Sigmoid colon (tissue), 7 donors: ENCODE results near the gene LBR. TPM values are rescaled to one million over a fixed set of nuclear protein-coding genes. Genes with fewer than 3 reads are reported as not detected.
A peak's percentile ranks its signal among the peaks of the same experiment; 100 is the strongest.
"Not testable (repeated sequence)": the region's sequence is repeated elsewhere in the genome, so short reads cannot be mapped to it uniquely, and the experiment has no call there.

Experiments used
- DNase-seq: peaks from one replicate; pipeline ENCODE4 v3.0.0-alpha.2; 2019
- H3K27ac ChIP-seq, 4 donors: fragments of 200-600 bp; sonication (generic); one replicate each; pipeline ENCODE4 v1.5.1; 2016 to 2019; ENCODE audit warnings: mild to moderate bottlenecking in 1 of 4
- H3K27me3 ChIP-seq, 3 donors: fragments of 200-600 bp; sonication (generic); one replicate each; pipeline ENCODE4 v1.5.1; 2019; ENCODE audit warnings: mild to moderate bottlenecking in 1 of 3
- H3K36me3 ChIP-seq, 4 donors: fragments of 200-600 bp; sonication (generic); one replicate each; pipeline ENCODE4 v1.5.1; 2016 to 2019
- H3K4me1 ChIP-seq, 4 donors: fragments of 200-600 bp; sonication (generic); one replicate each; pipeline ENCODE4 v1.5.1; 2017 to 2019
- H3K4me3 ChIP-seq, 4 donors: fragments of 200-600 bp; sonication (generic); one replicate each; pipeline ENCODE4 v1.5.1; 2017 to 2019; ENCODE audit warnings: mild to moderate bottlenecking in 2 of 4, moderate library complexity in 1 of 4
- H3K9me3 ChIP-seq, 4 donors: fragments of 200-600 bp in 3 of 4; sonication (generic) in 3 of 4; one replicate each; pipeline versions ENCODE4 v1.5.1 to v1.6.1; 2013 to 2019
- CTCF ChIP-seq, 4 experiments: fragments of 450-650 bp in 3 of 4; fragments of 200-600 bp in 1 of 4; IDR thresholded peaks; one replicate each; pipeline ENCODE4 v1.5.1; 2016 to 2019; ENCODE audit warnings: antibody characterized with exemption in 4 of 4, mild to moderate bottlenecking in 3 of 4, moderate library complexity in 2 of 4
- EP300 ChIP-seq, 4 donors: sonication (generic); formaldehyde crosslinking; IDR thresholded peaks; one replicate each; pipeline ENCODE4 v1.6.1; 2017; ENCODE audit warnings: antibody characterized with exemption in 4 of 4
- POLR2A ChIP-seq, 2 donors: fragments of 450-650 bp; IDR thresholded peaks; one replicate each; pipeline ENCODE4 v1.6.1; 2016; ENCODE audit warnings: antibody characterized with exemption in 2 of 2, mild to moderate bottlenecking in 2 of 2, moderate library complexity in 2 of 2
- POLR2AphosphoS5 ChIP-seq, 4 donors: sonication (generic); formaldehyde crosslinking; IDR thresholded peaks; one replicate each; pipeline ENCODE4 v1.6.1; 2017; ENCODE audit warnings: antibody characterized with exemption in 4 of 4
- WGBS, 2 donors: extraction: QIAGEN DNeasy Blood & Tissue Kit; methylation state at CpG; one replicate each; pipeline ENCODE4 v1.1.7; 2013; 5-methylcytosine and 5-hydroxymethylcytosine counted together
- intact Hi-C: fragments of 100-400 bp; cut with DNase I; formaldehyde crosslinking; loops from one replicate; pipeline ENCODE4 v1.15.1; 2023
- polyA plus RNA-seq, 3 donors: library from polyadenylated mRNA; stranded (reverse); fragments of 200-250 nt; gene quantifications; one replicate each; pipeline ENCODE4 v1.2.3, GENCODE V29; 2013
- total RNA-seq, 4 donors: library from RNA; depleted of rRNA; stranded (reverse); fragments of >200 nt; gene quantifications; one replicate each; pipeline ENCODE4 v1.1.0, GENCODE V29; 2016
- donor health status: healthy with polysubstance abuse.
- donor health status: Bipolar disorder and iron deficiency.
- donor health status: healthy.

The LBR gene
- total and polyA plus RNA-seq, 7 donors, result 5.4 to 195 (median 134) TPM

- intact Hi-C loops, result loop anchor here (1.0 to 5.0 kb wide), 6 partner anchors 177 to 500 kb away; partner anchors contain the start of genes ENAH and SRP9
- H3K27me3 ChIP-seq, result no peaks in the 10 kb centered on the region
- no peaks in the 10 kb centered on the region for H3K9me3 ChIP-seq
- H3K36me3 ChIP-seq, result no peaks in the 10 kb centered on the region
- WGBS, 2 donors, result 14 to 30% methylated on average over 50 of the region's 50 CpGs
- H3K4me1 ChIP-seq, result peaks cover 0 to 59% (median 53%) of the 10 kb centered on the region in 4 donors
- TF ChIP-seq POLR2AphosphoS5 (IDR thresholded peaks at IDR 0.05) (peak in 1 of 4 donors; percentile 17), EP300 (IDR thresholded peaks at IDR 0.05) (no peak), POLR2A (IDR thresholded peaks at IDR 0.05) (no peak), CTCF (IDR thresholded peaks at IDR 0.05) (peak; percentile 100)
- peak overlapping the region in 3 of 4 donors; percentile 10 to 29 (median 29) for H3K4me3 ChIP-seq
- DNase-seq, result peak; percentile 85
- peak overlapping the region in 3 of 4 donors; percentile 93 to 96 (median 93) for H3K27ac ChIP-seq
Measured at GRCh38 chr1:225474986-225475820, 47.4 kb upstream of the LBR start.

GRCh38 chr1:225474439-225474985 lies 46.7 kb upstream of the LBR start:
- Histone ChIP-seq H3K27ac (peak overlapping the region in 3 of 4 donors; percentile 93 to 96 (median 93)), H3K4me3 (no peak overlapping the region), H3K36me3 (no peaks in the 10 kb centered on the region), H3K9me3 (no peaks in the 10 kb centered on the region), H3K4me1 (peaks cover 0 to 61% (median 55%) of the 10 kb centered on the region in 4 donors), H3K27me3 (no peaks in the 10 kb centered on the region)
- WGBS, 2 donors, result 38 to 50% methylated on average over 13 of the region's 13 CpGs
- TF ChIP-seq CTCF (IDR thresholded peaks at IDR 0.05), result no peak
- TF ChIP-seq POLR2A (IDR thresholded peaks at IDR 0.05), result no peak
- TF ChIP-seq POLR2AphosphoS5 (IDR thresholded peaks at IDR 0.05), result no peak
- no peak for TF ChIP-seq EP300 (IDR thresholded peaks at IDR 0.05)
- peak; percentile 62 for DNase-seq
- intact Hi-C loops, result loop anchor here (2.0 kb wide), 2 partner anchors 298 to 500 kb away; no protein-coding TSS in a partner anchor

DNA sequence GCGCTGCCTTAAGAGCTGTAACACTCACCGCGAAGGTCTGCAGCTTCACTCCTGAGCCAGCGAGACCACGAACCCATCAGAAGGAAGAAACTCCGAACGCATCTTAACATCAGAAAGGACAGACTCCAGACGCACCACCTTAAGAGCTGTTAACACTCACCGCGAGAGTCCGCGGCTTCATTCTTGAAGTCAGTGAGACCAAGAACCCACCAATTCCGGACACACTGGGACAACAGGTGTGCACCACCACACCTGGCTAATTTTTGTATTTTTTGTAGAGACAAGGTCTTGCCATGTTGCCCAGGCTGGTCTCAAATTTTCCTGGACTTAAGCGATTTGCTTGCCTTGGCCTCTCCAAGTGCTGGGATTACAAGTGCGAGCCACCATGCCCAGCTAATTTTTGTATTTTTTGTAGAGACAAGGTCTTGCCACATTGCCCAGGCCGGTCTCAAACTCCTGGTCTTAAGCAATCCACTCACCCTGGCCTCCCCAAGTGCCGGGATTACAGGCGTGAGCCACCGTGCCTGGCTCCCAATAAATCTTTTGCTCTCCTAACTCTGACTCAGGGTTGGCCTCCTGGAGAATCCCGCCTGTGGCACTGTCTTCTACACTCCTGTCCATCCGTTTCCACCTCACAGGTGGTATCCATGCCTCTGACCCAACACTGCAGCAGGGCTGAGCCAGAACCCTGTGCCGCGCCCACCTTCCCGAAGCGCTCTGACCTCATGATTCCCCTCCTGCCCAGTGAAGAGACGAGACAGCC lies 46.0 kb upstream of the LBR start:
- H3K27me3 ChIP-seq, H3K36me3 ChIP-seq, H3K9me3 ChIP-seq: not testable (repeated sequence)
- Histone ChIP-seq H3K4me1 (peaks cover 0 to 59% (median 53%) of the 10 kb centered on the region in 4 donors), H3K27ac (peak overlapping the region in 3 of 4 donors; percentile 93 to 96 (median 93)), H3K4me3 (peak overlapping the region in 3 of 4 donors; percentile 1 to 29 (median 22))
- peak; percentile 63 for DNase-seq
- intact Hi-C loops, result loop anchor here (2.0 kb wide), 2 partner anchors 299 to 501 kb away; no protein-coding TSS in a partner anchor
- WGBS, 2 donors, result 91 to 92% methylated on average over 26 of the region's 26 CpGs

DNA sequence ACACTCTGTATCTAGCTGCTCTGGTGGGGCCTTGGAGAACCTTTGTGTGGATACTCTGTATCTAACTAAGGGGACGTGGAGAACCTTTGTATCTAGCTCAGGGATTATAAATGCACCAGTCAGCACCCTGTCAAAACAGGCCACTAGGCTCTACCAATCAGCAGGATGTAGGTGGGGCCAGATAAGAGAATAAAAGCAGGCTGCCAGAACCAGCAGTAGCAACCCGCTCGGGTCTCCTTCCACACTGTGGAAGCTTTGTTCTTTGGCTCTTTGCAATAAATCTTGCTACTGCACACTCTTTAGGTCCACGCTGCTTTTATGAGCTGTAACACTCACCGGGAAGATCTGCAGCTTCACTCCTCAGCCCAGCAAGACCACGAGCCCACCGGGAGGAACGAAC lies 45.4 kb upstream of the LBR start:
- intact Hi-C loops, H3K36me3 ChIP-seq, H3K27me3 ChIP-seq, H3K9me3 ChIP-seq: not testable (repeated sequence)
- peak; percentile 87 for DNase-seq
- peak; percentile 48 to 80 (median 64) for TF ChIP-seq POLR2AphosphoS5 (IDR thresholded peaks at IDR 0.05)
- Histone ChIP-seq H3K4me1 (peaks cover 0 to 64% (median 52%) of the 10 kb centered on the region in 4 donors), H3K27ac (peak overlapping the region in 3 of 4 donors; percentile 93 to 96 (median 93)), H3K4me3 (peak overlapping the region in 3 of 4 donors; percentile 1 to 29 (median 22))
- 47 to 54% methylated on average over 8 of the region's 8 CpGs for WGBS, 2 donors

GRCh38 chr1:225471453-225472301 lies 43.8 kb upstream of the LBR start:
- intact Hi-C loops, result no loop called here

More at GRCh38 chr1:225471453-225472301, 43.8 kb upstream of the LBR start:
- Histone ChIP-seq H3K36me3 (no peaks in the 10 kb centered on the region), H3K9me3 (no peaks in the 10 kb centered on the region), H3K4me3 (no peak overlapping the region), H3K4me1 (peaks cover 0 to 72% (median 55%) of the 10 kb centered on the region in 4 donors), H3K27ac (peak overlapping the region in 3 of 4 donors; percentile 93 to 96 (median 93)), H3K27me3 (no peaks in the 10 kb centered on the region)
- DNase-seq, result peak; percentile 64
- TF ChIP-seq POLR2A (IDR thresholded peaks at IDR 0.05), result no peak
- TF ChIP-seq CTCF (IDR thresholded peaks at IDR 0.05), result no peak
- no peak for TF ChIP-seq POLR2AphosphoS5 (IDR thresholded peaks at IDR 0.05)
- TF ChIP-seq EP300 (IDR thresholded peaks at IDR 0.05), result no peak
- 84 to 85% methylated on average over 29 of the region's 29 CpGs for WGBS, 2 donors
